ENCODE measurements around the gene PSMG4.

The PSMG4 gene

GRCh38 chr6:3277851-3278416 lies 19.2 kb downstream of the PSMG4 start:
- DNase-seq: no peak

- DNase-seq: no peak
These were observed 19.9 kb downstream of the PSMG4 start for GRCh38 chr6:3278691-3279090.

GRCh38 chr6:3280091-3280490 lies 21.3 kb downstream of the PSMG4 start:
- no peak for DNase-seq

GRCh38 chr6:3280866-3281465 lies 22.2 kb downstream of the PSMG4 start:
- DNase-seq: no peak

GRCh38 chr6:3281631-3282475 lies 23.1 kb downstream of the PSMG4 start:
- DNase-seq: no peak

- DNase-seq: no peak
These were observed 23.9 kb downstream of the PSMG4 start for GRCh38 chr6:3282476-3283236.

- DNase-seq: no peak
These were observed 24.5 kb downstream of the PSMG4 start for GRCh38 chr6:3283241-3283640.

- DNase-seq: no peak
These were observed 25.1 kb downstream of the PSMG4 start for GRCh38 chr6:3283641-3284435.

GRCh38 chr6:3284436-3284876 lies 25.7 kb downstream of the PSMG4 start:
- no peak for DNase-seq

GRCh38 chr6:3285049-3285639 lies 26.4 kb downstream of the PSMG4 start:
- DNase-seq: no peak

GRCh38 chr6:3285732-3286131 lies 27.0 kb downstream of the PSMG4 start:
- no peak for DNase-seq

GRCh38 chr6:3286641-3287171 lies 28.0 kb downstream of the PSMG4 start:
- no peak for DNase-seq

GRCh38 chr6:3287308-3287707 lies 28.6 kb downstream of the PSMG4 start:
- DNase-seq: no peak

GRCh38 chr6:3287976-3288707 lies 29.4 kb downstream of the PSMG4 start:
- no peak for DNase-seq

- no peak for DNase-seq
These were observed 30.2 kb downstream of the PSMG4 start for GRCh38 chr6:3288711-3289663.

GRCh38 chr6:3289664-3290055 lies 30.9 kb downstream of the PSMG4 start:
- no peak for DNase-seq

- DNase-seq: no peak
These were observed 31.6 kb downstream of the PSMG4 start for GRCh38 chr6:3290149-3290930.

GRCh38 chr6:3290931-3291211 lies 32.1 kb downstream of the PSMG4 start:
- DNase-seq: no peak

- DNase-seq: no peak
These were observed 32.6 kb downstream of the PSMG4 start for GRCh38 chr6:3291346-3291745.
